IPS-20b (cell line): Measurements from ENCODE around the gene PCDH15.

Experiments used
- H3K27ac ChIP-seq: one replicate; pipeline ENCODE4 v1.5.1; 2013; ENCODE audit warnings: low read length
- H3K27me3 ChIP-seq: 2 replicates; pipeline ENCODE4 v1.6.1; 2013; ENCODE audit warnings: mild to moderate bottlenecking, low read length, inconsistent platforms; ENCODE audit not compliant: insufficient read depth
- H3K36me3 ChIP-seq: 2 replicates; pipeline ENCODE4 v1.6.1; 2013; ENCODE audit warnings: low read depth, mild to moderate bottlenecking, inconsistent platforms, low read length, moderate library complexity; ENCODE audit not compliant: insufficient read depth
- H3K4me1 ChIP-seq: 2 replicates; pipeline ENCODE4 v1.6.1; 2013; ENCODE audit warnings: mild to moderate bottlenecking, control low read depth, inconsistent platforms, low read length, moderate library complexity; ENCODE audit not compliant: insufficient read depth
- H3K4me3 ChIP-seq: 2 replicates; pipeline ENCODE4 v1.5.1; 2013; ENCODE audit warnings: mild to moderate bottlenecking, low read length, inconsistent platforms
- H3K9ac ChIP-seq: 2 replicates; pipeline ENCODE4 v1.6.1; 2013; ENCODE audit warnings: low read depth, mild to moderate bottlenecking, inconsistent platforms, low read length, moderate library complexity
- H3K9me3 ChIP-seq: 2 replicates; pipeline ENCODE4 v1.6.1; 2013; ENCODE audit warnings: mild to moderate bottlenecking, low read depth, low read length, inconsistent platforms; ENCODE audit not compliant: insufficient read depth

Gene PCDH15

GRCh38 chr10:54363390-54363789 lies 437.6 kb downstream of the PCDH15 start:
- no peak overlapping the region for H3K4me3 ChIP-seq
- no peak overlapping the region for H3K27ac ChIP-seq
- H3K36me3 ChIP-seq = no peaks in the 10 kb centered on the region
- no peaks in the 10 kb centered on the region for H3K4me1 ChIP-seq
- H3K9me3 ChIP-seq = no peaks in the 10 kb centered on the region
- H3K27me3 ChIP-seq = no peaks in the 10 kb centered on the region
- H3K9ac ChIP-seq = no peak overlapping the region

DNA sequence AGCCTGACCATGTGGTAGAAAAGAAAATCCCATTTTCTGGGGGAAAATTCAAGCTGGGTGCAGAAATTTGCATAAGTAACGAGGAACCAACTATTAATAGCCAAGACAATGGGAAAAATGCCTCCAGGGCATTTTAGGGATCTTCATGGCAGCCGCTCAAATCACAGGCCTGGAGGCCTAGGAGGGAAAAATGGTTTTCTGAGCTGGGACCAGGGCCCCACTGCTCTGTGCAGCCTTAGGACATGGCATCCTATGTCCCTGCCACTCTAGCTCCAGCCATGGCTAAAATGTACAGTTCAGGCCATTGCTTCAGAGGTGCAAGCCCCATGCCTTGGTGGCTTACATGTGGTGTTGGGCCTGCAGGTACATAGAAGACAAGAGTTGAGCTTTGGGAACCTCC lies 459.0 kb downstream of the PCDH15 start:
- Histone ChIP-seq H3K9me3 (peaks cover 37% of the 10 kb centered on the region), H3K9ac (no peak overlapping the region), H3K36me3 (no peaks in the 10 kb centered on the region; the same call in 1 of the 2 replicates)

DNA sequence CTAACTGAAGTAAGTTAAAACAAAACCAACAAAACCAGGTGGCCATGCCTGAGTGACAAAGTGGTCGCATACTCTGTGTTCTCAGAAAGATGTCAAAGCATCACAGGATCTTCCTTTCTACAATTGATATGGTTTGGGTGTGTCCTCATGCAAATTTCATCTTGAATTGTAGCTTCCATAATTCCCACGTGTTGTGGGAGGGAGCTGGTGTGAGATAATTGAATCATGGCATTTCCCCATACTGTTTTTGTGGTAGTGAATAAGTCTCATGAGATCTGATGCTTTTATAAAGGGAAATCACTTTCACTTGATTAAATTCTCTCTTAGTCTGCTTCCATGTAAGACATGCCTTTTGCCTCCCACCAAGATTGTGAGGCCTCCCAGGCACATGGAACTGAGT lies 465.7 kb downstream of the PCDH15 start:
- no peak overlapping the region for H3K9ac ChIP-seq

More for the DNA sequence above, 459.0 kb downstream of the PCDH15 start:
- no peak overlapping the region for H3K27ac ChIP-seq
- no peaks in the 10 kb centered on the region for H3K4me1 ChIP-seq
- H3K4me3 ChIP-seq = no peak overlapping the region
- no peaks in the 10 kb centered on the region for H3K27me3 ChIP-seq

GRCh38 chr10:54319341-54319740 lies 481.7 kb downstream of the PCDH15 start:
- no peaks in the 10 kb centered on the region for H3K36me3 ChIP-seq
- no peaks in the 10 kb centered on the region for H3K27me3 ChIP-seq
- H3K4me3 ChIP-seq = no peak overlapping the region
- H3K4me1 ChIP-seq = no peaks in the 10 kb centered on the region
- H3K9me3 ChIP-seq = no peaks in the 10 kb centered on the region
- H3K9ac ChIP-seq = no peak overlapping the region
- H3K27ac ChIP-seq = no peak overlapping the region

More for the DNA sequence above, 465.7 kb downstream of the PCDH15 start:
- peaks cover 9% of the 10 kb centered on the region for H3K9me3 ChIP-seq
- H3K36me3 ChIP-seq = no peaks in the 10 kb centered on the region
- no peaks in the 10 kb centered on the region for H3K4me1 ChIP-seq
- no peak overlapping the region for H3K4me3 ChIP-seq
- H3K27ac ChIP-seq = no peak overlapping the region
- no peaks in the 10 kb centered on the region for H3K27me3 ChIP-seq

DNA sequence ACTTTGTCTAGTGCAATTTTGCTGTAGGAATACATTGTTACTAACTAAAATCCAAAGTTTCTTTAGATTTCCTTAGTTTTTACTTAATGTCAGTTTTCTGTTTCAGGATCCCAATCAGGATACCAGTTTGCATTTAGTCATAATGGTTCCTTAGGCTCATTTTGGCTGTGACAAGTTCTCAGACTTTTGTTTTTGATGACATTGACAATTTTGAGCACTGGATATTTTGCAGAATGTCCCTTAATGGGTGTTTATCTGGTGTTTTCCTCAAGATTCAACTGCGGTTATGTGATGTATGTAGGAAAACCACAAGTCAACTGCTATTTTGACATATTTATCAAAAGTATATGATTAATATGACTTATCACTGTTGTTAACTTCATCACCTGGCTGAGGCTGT lies 482.6 kb downstream of the PCDH15 start:
- Histone ChIP-seq H3K27me3 (no peaks in the 10 kb centered on the region), H3K4me1 (no peaks in the 10 kb centered on the region), H3K9me3 (no peaks in the 10 kb centered on the region)

DNA sequence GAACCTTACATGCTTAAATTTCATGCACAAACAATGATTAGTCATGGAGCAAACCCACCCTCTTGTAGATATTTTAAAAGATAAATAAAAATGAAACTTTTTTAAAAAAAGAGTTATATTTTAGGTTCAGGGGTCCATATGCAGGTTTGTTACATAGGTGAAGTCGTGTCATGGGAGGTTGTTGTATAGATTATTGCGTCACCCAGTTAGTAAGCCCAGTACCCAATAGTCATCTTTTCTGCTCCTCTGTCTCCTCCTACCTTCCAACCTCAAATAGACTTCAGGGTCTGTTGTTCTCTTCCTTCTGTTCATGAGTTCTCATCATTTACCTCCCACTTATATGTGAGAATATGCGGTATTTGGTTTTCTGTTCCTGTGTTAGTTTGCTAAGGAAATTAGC lies 486.6 kb downstream of the PCDH15 start:
- H3K9ac ChIP-seq = no peak overlapping the region
- H3K36me3 ChIP-seq = no peaks in the 10 kb centered on the region
- no peaks in the 10 kb centered on the region for H3K27me3 ChIP-seq
- H3K4me3 ChIP-seq = no peak overlapping the region
- no peak overlapping the region for H3K27ac ChIP-seq
- no peaks in the 10 kb centered on the region for H3K9me3 ChIP-seq
- no peaks in the 10 kb centered on the region for H3K4me1 ChIP-seq

More for the DNA sequence above, 482.6 kb downstream of the PCDH15 start:
- Histone ChIP-seq H3K4me3 (no peak overlapping the region), H3K9ac (no peak overlapping the region), H3K36me3 (no peaks in the 10 kb centered on the region), H3K27ac (no peak overlapping the region)

DNA sequence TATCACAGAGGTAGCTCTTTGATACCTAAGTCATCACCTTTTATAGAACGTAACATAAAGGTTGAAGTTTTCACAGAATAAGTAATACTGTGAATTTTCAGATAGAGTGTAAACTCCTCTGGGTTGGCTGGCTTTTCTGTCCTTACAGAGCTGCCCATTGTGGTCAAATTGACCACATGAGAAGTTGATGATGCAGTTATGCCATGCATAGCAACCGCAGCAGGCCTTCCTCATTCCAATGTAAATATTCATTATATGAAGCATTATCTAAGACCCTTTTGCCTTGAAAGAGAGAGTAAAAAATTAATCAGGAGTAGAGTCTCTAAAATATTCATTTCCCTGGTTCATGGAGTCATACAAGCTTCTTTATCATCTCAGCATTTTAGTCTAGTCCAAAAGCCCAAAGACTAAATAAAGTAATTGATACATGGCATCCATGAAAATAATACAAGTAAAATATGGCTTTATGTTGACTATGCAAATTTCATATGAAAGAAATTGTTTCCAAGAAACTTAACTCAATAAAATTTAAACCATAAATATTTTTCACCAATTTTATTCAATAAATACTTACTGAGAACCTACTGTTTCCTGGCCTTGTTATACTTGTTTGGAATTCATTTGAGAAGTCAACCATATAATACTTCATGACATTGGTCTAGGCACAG lies 516.4 kb downstream of the PCDH15 start:
- Histone ChIP-seq H3K27ac (no peak overlapping the region), H3K4me1 (peaks cover 4% of the 10 kb centered on the region; the same call in 1 of the 2 replicates), H3K4me3 (no peak overlapping the region), H3K27me3 (no peaks in the 10 kb centered on the region), H3K9me3 (no peaks in the 10 kb centered on the region), H3K36me3 (no peaks in the 10 kb centered on the region), H3K9ac (no peak overlapping the region)

DNA sequence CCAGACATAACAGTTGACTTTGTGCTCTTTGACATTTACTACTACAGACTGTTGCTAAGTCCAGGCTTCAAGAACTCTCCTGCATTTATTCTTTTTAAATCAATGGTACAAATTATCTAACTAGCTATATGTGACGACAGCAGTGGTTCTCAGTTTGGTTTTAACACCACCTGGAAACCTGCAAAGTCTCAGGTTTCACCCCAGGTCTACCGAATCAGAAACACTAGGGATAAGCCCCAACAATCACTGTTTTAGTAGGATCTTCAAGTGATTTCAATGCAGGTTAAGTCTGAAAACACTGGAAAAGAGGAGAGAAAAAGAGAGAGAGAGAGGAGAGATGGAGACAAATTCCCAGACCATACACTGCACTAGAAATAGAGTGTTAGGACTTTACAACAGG lies 519.0 kb downstream of the PCDH15 start:
- Histone ChIP-seq H3K36me3 (no peaks in the 10 kb centered on the region), H3K4me3 (no peak overlapping the region), H3K9ac (no peak overlapping the region), H3K4me1 (peaks cover 4% of the 10 kb centered on the region; the same call in 1 of the 2 replicates), H3K27me3 (no peaks in the 10 kb centered on the region), H3K27ac (no peak overlapping the region), H3K9me3 (no peaks in the 10 kb centered on the region)

DNA sequence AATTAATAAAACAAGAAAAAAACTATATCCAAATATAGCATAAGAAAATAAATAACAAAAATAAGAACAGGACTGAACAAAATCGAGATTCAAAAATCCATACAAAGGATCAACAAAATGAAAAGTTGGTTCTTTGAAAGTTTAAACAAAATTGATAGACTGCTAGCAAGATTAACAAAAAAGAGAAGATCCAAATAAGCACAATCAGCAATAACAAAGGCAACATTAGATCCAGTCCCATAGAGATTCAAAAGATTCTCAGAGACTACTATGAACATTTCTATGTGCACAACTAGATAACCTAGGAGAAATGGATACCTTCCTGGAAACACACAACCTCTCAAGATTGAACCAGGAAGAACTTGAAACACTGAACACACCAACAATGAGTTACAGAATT lies 534.6 kb downstream of the PCDH15 start:
- Histone ChIP-seq H3K27ac (no peak overlapping the region), H3K27me3 (no peaks in the 10 kb centered on the region), H3K9me3 (no peaks in the 10 kb centered on the region), H3K4me1 (no peaks in the 10 kb centered on the region), H3K36me3 (no peaks in the 10 kb centered on the region), H3K9ac (no peak overlapping the region), H3K4me3 (no peak overlapping the region)

GRCh38 chr10:54262726-54263125 lies 538.3 kb downstream of the PCDH15 start:
- no peaks in the 10 kb centered on the region for H3K4me1 ChIP-seq
- H3K27ac ChIP-seq = no peak overlapping the region
- no peaks in the 10 kb centered on the region for H3K27me3 ChIP-seq
- no peak overlapping the region for H3K9ac ChIP-seq
- H3K36me3 ChIP-seq = no peaks in the 10 kb centered on the region
- H3K4me3 ChIP-seq = no peak overlapping the region
- no peaks in the 10 kb centered on the region for H3K9me3 ChIP-seq

GRCh38 chr10:54259104-54259503 lies 541.9 kb downstream of the PCDH15 start:
- Histone ChIP-seq H3K4me3 (no peak overlapping the region), H3K9ac (no peak overlapping the region), H3K36me3 (no peaks in the 10 kb centered on the region), H3K9me3 (no peaks in the 10 kb centered on the region), H3K27me3 (no peaks in the 10 kb centered on the region), H3K4me1 (no peaks in the 10 kb centered on the region), H3K27ac (no peak overlapping the region)

DNA sequence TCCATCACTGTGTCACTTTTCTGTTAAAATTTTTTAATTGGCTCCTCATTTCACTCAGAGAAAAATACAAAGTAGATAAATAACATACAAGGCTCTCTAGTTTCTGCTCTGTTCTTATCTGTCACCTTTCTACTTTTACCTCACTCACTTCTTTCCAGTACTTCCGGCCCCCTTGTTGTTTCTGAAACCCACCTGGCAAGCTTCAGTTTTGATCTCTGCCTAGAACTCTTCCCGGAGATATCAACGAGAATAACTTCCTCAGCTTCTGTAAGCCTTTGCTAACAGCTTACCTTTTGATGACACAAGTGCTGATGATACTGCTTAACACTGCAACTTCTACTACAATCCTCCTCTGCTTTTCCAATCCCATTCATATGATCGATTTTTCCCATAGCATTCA lies 566.2 kb downstream of the PCDH15 start:
- no peak overlapping the region for H3K27ac ChIP-seq
- no peak overlapping the region for H3K4me3 ChIP-seq
- H3K36me3 ChIP-seq = no peaks in the 10 kb centered on the region
- no peak overlapping the region for H3K9ac ChIP-seq
- H3K4me1 ChIP-seq = no peaks in the 10 kb centered on the region
- no peaks in the 10 kb centered on the region for H3K27me3 ChIP-seq
- peaks cover 18% of the 10 kb centered on the region for H3K9me3 ChIP-seq
